GM03348 (cell line): ENCODE measurements around the gene PRSS57.
"Not testable (repeated sequence)": the region's sequence is repeated elsewhere in the genome, so short reads cannot be mapped to it uniquely, and the experiment has no call there.

ENCODE experiments used
- DNase-seq: peaks from one replicate; pipeline ENCODE4 v3.0.0; 2012; ENCODE audit warnings: low spot score

The PRSS57 gene

DNA sequence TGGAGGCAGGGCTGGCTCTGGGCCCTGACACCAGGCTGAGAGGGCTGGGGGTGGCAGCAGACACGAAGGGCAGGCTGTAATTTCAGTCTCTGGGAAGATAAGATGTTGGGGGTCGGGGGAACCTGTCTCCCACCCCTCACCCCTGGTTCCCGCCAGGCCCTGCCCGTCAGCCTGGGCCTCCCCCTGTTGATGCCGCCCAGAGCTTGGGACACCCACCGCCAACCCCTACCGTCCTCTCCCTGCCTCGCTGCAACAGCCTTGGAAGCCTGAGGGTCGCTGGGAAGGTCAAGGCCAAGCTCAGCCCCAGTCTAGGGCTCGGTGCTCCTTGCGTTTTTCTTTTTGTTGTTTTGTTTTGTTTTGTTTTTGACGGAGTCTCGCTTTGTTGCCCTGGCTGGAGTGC, 28.0 kb upstream of the PRSS57 start:
- no peak for DNase-seq

DNA sequence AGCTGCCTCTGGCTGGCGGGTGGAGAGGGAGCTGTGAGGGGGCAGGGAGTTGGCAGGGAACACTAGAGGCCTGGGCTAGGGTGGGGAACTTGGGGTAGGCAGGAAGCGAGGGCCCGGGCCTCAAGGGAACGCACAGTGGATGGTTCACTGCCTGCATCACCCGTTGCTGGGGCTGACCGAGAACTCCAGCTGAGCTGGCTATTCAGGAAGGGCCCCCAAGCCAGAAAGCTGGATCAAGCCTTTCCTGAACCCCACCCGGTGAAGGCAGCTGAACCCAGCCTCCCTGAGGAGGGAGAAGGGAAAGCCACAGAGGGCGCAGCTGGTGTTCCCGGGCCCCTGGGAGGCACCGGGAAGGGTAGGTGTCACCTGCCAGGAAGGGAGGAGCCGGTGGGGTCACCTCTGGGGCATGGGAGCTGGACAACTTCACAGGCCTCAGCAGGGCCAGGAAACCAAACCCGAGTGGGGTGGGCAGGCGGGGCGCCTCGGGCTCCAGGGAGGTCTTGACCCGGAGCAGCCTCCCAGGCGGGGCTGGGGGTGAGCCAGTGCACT, 27.4 kb upstream of the PRSS57 start:
- DNase-seq, result no peak

DNA sequence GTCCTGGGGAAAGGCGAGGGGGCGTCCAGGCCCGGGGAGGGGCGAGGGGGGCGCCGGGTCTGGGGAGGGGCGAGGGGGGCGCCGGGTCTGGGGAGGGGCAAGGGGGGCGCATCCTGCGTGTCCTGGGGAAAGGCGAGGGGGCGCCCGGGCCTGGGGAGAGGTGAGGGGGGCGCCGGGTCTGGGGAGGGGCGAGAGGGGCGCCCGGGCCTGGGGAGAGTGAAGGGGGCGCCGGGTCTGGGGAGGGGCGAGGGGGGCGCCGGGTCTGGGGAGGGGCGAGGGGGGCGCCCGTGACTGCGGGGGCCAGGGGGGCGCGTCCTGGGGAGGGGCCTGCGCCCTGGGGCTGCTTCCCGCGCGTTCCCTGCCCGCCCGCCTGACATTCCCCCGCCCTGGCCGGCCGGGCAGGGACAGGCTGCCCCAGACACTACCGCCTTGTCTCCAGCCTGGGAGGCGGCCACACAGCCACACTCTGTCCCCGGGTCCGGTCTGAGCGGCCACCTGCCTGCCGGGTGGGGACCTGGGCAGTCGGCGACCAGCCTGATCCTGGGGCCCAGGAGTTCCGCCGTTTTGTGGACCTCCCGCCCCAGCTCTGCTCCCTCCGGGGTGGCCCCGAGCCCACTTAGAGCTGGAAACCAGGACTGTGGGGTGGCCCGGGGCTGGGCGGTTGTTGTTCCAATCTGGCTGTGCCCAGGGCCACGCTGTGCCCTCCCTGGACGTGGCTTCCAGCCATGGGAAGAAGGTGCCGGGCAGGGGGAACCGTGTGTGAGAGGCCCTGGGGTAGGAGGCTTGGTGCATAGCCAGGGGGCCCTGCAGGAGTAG, 25.3 kb upstream of the PRSS57 start:
- DNase-seq, result no peak

DNA sequence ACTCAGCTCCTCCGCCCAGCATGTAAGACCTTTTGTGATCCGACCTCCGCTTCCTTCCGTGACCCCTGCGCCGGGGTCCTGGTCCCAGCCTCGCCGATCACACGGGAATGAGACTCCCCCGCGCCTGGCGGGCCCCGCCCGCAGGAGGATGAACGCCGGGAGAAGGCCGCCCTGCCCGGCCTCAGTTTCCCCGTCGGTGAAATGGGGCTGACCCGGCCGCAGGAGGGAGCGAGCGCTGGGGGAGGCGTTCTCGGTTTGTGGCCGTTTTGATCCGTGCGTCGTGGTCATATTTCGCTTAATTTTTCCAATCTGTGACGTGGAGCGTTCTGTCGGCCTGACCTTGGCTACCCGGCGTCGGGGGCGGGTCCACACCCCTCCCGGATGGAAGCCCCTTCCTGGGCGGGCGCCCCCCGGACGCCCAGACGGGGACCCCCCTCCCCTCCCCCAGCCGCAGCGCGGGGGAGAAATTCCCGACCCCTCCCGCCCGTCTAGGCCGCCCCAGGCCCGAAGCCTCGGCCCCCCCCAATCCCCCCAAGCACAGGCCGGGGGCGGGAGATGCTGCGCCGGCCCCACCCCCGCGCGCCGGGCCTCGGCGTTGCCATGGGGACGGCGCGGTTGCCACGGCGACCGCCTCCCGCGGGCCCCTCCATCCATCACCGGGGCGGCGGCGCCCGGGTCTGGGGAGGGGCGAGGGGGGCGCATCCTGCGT, 24.5 kb upstream of the PRSS57 start:
- no peak for DNase-seq

DNA sequence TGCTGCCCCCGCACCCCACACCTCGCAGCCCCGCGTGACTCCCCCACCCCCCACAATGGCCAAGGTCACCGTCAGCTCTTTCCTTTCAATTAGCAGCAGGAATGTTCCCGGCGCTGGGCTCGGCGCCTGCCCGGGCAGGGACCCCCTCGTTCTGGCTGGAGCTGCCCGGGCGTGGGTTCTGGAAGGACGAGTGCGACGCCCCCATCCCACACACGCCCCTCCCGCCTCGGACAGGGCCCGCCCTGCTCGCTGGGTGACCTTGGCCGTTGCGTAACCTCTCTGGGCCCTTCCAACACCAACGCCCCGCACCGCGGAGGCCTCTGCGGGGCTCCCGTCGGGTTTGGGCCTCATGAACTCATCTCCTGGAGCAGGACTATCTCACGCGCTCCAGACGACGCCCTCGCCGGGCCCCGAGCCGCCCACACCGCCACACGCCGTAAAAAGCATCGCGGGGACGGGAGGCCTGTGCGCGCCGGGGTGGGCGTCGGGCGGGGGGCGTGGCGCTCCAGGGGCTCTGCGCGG, 23.8 kb upstream of the PRSS57 start:
- peak; percentile 82 for DNase-seq

DNA sequence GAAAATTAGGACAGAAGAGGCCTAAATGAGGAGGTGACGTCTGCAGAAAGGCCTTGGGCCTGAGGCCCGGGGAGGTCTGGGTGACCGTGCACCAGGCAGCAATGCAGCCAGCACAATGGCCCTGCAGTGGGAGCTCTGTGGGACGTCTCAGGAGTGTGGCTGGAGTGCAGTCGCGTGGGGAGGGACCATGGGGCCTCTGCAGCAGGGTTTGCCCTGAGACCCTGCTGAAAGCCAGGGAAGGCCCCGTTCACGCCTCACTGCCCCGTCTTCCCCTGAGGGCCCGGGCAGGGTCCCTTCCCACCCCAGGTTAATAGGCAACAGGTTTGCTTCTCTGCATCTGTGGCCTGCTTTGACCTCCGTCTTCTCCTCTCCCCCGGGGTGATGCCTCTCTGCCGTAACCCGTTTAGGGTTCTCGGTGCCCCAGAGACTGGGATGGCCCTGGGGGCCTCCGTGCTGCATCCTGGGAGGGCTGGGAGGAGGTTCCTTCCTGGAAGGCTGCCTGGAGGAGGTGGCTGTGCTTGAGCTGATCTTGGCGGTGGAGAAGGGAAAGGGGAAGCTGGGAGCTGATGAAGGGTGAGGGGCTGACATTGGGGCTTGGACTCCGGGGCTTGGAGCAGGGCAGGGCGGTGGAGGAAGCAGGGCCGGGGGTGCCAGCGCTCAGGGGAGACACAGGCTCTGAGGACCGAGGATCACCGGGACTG, 23.1 kb upstream of the PRSS57 start:
- no peak for DNase-seq

DNA sequence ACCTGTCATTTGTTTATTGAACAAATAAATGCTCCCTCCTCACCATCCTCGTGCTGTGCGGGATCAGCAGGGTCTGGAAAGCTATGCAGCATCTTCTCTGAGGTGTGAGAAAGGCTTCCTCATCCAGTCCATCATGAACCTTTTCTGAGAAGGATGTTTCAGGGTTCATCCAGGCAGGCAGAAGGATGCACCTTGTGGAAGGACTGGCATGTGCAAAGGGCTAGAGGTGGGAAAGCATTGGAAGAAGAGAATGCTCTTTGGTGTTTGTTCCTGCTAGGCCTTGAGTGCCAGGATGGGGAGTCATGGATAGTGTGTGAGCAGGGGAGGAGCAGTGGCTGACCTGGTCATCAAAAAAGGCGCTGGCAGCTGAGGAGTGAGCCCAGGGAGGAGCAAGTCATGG, 20.1 kb upstream of the PRSS57 start:
- DNase-seq, result no peak

DNA sequence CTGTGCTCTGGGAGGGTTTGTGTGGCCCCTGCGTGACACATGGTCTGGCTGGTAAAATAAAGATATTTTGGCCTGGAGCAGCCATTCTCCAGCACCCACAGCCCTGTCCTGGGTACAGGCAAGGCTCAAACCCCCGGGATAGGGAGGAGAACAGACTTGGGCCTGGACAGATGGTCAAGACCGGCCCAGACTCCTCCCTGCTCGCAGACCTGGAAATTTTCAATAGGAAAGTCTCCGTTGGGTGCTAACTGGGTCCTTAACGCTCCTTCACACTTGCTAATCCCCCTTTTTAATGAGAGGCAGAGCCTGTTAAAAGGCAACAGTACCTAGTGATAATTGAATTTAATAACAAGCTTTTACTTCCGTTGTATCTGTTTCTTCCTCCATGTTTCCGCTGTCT, 16.0 kb upstream of the PRSS57 start:
- DNase-seq, result no peak

DNA sequence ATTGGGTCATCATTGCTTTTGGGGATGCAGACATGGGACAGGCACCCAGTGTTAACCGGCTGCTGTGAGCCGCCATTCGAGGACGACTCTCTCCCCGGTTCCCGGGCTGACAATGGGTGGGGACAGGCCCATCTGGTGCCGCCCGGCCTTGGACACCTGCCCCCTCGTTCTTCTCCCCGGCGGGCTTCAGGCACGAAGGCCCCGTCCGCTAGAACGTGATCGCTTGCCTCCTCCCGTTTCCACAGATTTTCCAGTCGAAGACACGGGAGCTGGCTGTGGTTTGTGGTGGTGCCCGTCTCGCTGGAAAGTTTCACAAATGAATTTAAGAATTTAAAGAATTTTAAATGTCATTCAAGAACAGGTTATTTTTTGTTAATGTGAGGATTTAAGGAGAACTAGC, 15.5 kb upstream of the PRSS57 start:
- DNase-seq, result peak; percentile 47

DNA sequence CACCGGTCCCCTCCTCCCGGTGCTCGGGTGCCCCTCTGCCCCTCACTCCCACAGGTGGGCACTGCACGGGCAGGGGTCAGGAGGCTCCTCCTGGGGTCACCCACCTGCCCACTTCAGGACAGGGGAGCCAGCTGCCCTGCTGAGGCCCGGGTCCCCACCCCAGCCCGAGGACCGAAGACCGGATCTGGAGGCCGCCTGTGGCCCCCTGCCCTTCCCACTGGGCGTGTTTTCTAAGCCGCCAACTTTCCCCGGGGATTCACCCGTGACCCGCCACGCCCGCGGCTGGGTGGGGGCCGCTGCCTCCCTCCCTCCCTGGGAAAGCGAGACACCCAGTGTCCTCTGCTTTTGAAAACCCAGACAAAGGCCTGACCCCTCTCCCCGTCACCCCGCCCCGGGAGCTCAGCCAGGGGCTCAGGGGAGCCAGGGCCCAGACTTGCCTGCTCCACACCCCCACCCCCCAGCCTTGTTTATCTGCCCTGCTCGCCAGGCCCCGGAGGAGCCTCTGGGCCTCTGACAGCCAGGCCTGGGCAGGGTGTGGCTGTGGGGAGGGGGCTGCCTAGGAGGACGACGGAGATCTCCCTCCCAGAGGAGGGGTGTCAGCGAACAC, 14.8 kb upstream of the PRSS57 start:
- peak; percentile 61 for DNase-seq

DNA sequence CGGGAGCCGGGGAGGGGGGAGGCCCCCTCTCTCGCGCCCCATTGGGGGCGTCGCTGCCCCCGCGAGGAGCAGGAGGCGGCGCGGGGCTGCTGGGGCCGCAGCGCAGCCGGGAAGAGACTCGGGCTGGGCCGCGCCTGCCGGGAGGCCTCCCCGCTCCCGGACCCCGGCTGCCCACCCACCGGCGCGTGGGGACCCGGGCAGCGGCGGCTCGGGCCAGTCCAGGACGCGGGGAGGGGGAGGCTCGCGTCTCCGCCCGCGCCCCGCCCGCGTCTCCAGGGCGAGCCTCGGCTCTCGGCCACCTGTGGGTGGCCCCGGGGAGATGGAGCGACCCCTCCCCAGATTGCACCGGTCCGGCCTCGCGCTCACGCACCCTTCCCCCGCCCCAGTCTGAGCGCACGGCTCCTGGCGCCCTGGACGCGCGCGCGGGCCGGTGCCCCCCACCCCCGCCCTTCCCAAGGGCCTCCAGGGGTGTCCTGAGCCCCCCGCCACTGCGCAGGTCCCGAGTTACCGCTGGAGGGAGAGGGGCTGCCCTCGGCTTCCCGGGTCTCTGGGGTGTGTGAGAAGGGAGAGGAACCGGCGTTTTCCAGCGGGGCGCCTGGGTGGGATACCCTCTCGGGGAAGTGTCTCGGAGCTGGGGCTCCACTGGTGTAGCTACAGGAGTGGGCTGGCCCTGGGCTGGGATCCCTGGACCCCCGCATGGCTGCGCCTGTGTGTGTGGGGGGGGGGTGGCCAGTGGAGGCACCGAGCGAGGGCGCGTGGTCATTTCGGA, 14.1 kb upstream of the PRSS57 start:
- no peak for DNase-seq

DNA sequence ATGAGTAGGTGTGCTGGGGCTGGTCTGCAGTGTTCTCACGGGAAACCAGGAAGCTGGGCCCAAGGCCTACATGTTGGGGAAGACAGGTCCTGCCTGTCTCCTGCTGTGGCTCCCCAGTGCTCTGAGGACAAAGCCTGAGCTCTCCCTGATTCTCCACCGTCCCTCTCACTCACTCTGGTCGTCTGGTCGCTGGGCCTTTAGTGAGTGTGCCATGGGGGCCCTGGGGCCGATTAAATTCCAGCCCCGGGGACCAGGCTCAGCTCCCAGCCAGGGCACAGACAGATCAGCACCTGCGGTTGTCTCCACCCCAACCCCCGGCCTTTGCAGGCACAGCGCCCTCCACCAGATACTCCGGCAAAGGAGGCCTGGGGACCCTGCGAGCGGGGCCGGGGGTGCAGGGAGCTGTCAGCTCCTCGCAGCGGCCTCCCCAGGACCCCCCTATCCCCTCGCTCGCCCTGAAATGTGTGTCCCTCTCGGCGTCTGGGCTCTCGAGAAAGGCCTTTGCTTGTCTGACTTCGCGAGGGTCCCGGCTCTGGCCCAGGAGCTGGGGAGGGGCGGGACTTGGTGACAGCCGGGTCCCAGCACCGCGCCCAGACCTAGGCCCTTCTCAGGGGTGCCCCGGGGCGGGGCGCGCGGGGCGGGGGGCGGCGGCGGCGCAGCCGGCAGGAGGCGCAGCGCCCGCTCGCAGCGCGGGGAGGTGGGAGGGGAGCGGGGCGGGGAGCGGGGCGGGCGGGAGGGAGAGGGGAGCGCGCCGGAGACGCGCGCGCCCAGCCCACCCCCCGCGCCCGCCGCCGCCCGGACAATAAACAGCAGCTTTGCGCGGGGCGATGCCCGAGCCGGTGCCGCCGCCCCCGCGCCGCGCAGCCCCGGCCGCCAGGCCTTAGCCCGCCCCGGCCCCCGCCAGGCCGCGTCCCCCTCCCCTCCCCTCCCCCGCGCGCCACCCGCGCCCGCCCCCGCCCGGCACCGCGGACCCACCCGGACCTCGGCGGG, 13.2 kb upstream of the PRSS57 start, which contains the start of gene PALM:
Gene PALM, plus strand, starts transcription at position 782 of the 990 bp plus-strand sequence. CDS start 212 bp downstream, outside the sequence.
- DNase-seq, result peak; percentile 65

DNA sequence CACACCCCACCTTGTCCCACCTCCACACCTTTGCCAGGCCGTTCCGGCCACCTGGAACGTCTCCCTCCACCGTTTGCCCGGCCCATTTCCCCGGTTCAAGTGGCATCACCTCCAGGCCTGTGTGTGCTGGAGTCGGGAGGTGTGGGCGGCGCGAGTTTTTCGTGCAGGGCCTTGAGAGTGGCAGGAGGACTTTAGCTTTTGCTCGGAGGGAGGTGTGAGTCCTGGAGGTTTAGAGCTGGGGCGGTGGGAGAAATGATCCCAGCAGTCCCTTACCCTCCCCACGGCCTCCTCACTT, 9.1 kb upstream of the PRSS57 start:
- DNase-seq, result no peak

DNA sequence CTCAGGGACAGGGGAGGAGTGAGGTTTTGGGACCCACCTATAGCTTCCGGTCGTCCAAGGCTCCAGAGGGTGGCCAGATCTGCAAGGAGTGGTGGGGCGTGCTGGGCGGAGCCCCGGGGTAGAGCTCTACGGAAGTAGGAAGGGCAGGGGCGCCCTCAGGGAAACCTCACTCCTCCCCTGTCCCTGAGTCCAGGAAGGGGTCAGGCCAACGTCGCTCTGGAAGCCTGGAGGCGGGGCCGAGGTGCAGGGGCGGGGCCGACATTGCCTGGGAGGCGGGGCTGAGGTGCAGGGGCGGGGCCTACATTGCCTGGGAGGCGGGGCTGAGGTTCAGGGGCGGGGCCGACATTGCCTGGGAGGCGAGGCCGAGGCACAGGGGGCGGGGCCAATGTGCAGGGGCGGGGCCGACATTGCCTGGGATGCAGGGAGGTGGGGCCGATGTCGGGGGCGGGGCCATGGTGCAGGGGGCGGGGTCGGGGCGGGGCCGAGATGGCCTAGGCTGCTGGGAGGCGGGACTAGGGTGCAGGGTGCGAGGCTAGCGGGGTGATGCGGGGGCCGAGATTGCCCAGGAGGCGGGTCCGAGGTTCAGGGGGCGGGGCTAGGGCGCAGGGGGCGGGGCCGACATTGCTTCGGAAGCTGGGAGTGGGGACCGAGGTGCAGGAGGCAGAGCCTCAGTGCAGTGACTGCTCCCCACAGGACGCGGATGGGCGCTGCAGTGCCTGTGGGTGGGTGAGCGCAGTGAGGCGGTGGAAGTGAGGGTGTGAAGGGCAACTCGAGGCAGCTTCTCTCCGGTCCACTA, 8.6 kb upstream of the PRSS57 start:
- peak; percentile 71 for DNase-seq

DNA sequence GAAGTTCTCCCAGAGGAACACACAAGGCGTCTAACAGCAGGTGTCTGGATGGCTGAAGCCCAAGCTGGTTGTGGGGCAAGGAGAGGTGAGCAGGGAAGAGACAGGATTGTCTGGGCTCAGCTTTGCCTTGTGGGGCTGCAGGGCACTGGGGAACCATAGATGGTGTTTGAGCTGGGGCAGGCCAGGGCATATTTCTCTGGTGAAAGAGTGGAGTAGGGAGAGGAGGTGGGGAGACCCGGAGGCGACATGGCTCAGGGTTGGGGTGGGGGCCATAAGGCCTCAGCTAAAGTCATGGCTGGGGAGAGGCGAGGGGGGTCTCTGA, 8.0 kb upstream of the PRSS57 start:
- DNase-seq, result no peak

DNA sequence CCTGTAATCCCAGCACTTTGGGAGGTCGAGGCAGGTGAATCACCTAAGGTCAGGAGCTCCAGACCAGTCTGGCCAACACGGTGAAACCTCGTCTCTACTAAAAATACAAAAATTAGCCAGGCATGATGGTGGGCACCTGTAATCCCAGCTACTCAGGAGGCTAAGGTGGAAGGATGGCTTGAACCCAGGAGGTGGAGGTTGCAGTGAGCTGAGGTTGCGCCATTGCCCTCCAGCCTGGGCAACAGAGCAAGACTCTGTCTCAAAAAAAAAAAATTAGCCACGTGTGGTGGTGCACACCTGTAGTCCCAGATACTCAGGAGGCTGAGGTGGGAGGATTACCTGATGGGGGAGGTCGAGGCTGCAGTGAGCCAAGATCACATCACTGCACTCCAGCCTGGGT, 7.6 kb upstream of the PRSS57 start:
- DNase-seq, result not testable (repeated sequence)

DNA sequence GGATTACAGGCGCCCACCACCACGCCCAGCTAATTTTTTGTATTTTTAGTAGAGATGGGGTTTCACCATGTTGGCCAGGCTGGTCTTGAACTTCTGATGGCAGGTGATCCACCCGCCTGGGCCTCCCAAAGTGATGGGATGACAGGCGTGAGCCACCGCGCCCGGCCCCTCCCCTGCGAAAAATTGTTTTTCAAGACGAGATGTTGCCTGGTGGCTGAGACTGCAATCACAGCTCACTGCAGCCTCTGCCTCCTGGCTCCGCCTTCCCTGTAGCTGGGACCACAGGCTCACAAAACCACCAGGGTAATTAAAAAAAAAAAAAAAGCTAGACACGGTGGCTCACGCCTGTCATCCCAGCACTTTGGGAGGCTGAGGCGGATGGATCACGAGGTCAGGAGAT, 4.6 kb upstream of the PRSS57 start:
- DNase-seq, result not testable (repeated sequence)

DNA sequence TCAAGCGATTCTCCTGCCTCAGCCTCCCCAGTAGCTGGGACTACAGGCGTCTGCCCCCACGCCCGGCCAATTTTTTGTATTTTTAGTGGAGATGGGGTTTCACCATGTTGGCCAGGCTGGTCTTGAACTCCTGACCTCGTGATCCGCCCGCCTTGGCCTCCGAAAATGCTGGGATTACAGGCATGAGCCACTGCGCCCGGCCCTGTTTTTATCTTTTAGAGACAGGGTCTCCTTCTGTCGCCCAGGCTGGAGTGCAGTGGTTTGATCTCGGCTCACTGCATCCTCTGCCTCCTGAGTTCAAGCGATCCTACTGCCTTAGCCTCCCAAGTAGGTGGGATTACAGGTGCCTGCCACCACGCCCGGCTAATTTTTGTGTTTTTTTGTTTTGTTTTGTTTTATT, 3.3 kb upstream of the PRSS57 start:
- DNase-seq, result not testable (repeated sequence)
